Activated naive CD4-positive, alpha-beta T cell treated with Interleukin-2 at 50 U/mL for 16 hours (primary cell): ENCODE data around the gene CAPN1.
A peak's percentile ranks its signal among the peaks of the same experiment; 100 is the strongest.

Source experiments
- DNase-seq: peaks from one replicate; pipeline ENCODE4 v3.0.0-alpha.2; 2020

CAPN1 gene

GRCh38 chr11:65204646-65205601 lies 23.2 kb downstream of the CAPN1 start:
- peak; percentile 46 for DNase-seq

DNA sequence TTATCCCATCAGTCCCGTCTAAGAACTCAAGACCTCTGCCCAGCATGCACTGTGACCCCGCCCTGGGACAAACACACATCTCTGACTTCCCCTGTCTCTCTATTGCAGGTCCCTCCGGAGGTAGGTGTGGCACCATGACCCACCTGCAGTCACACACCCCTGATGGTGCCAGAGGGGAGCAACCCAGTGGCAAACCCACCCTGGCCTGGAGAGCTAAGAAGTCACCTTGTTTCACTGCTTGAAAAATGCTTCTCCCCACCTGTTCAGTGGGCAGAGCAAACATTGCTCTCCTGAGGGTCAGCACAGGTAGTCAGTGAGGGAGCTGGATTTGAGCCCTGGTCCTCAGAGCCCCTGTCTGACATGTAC lies 23.9 kb downstream of the CAPN1 start:
- DNase-seq = no peak

GRCh38 chr11:65206441-65206841 lies 24.7 kb downstream of the CAPN1 start:
- DNase-seq = no peak

DNA sequence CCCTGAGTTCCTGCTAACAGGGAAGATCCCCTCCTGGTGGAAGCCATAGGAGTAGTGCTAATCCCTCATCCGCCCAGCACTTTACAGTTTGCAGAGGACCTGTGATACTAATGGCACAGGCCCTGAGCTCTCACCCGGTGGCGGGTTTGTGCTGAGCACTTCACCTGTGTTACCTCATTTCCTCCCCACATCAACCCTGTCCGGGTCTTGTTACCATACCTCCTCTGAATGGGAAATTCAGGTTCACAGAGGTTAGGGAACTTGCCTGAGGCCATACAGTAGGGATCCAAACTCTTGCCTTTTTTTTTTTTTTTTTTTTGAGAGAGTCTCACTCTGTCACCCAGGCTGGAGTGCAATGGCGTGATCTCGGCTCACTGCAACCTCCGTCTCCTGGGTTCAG lies 25.2 kb downstream of the CAPN1 start:
- no peak for DNase-seq

DNA sequence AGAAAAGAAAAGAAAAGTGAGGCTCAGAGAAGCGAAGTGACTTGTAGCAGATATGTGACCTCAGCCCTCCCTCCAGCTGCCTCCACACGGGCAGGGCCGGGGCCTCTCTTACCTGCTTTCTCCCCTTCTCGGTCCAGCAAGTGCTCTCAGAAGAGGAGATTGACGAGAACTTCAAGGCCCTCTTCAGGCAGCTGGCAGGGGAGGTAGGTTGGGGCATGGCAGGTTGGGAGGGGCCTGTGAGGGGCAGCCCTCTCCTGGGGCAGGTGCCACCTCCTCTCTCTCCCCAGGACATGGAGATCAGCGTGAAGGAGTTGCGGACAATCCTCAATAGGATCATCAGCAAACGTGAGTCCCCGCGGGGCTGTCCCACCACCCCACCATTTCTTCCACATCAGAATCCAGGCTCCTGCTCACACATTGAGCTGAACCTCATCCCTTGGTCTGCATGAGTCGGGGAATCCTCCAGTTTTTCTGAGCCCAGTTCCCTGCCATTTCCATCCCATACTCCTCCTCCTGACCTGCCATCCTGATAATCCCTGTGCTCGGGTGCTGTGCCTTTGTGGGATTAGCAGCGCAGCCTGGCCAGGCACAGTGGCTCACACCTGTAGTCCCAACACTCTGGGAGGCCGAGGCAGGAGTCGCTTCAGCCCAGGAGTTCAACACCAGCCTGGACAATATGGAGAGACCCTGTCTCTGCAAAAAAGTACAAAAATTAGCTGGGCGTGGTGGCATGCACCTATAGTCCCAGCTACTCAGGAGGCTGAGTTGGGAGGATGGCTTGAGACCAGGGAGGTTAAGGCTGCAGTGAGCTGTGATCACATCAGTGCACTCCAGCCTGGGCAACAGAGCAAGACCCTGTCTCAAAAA lies 26.4 kb downstream of the CAPN1 start:
- DNase-seq = no peak

- DNase-seq = no peak
Measured at GRCh38 chr11:65208785-65209710, 27.3 kb downstream of the CAPN1 start.

GRCh38 chr11:65209711-65210360 lies 28.1 kb downstream of the CAPN1 start:
- DNase-seq = no peak

- no peak for DNase-seq
Measured at GRCh38 chr11:65210361-65210731, 28.6 kb downstream of the CAPN1 start.

GRCh38 chr11:65210748-65211147 lies 29.0 kb downstream of the CAPN1 start:
- DNase-seq = no peak

- DNase-seq = no peak
Measured at GRCh38 chr11:65211293-65212105, 29.8 kb downstream of the CAPN1 start.

GRCh38 chr11:65212226-65212801 lies 30.6 kb downstream of the CAPN1 start:
- DNase-seq = no peak

DNA sequence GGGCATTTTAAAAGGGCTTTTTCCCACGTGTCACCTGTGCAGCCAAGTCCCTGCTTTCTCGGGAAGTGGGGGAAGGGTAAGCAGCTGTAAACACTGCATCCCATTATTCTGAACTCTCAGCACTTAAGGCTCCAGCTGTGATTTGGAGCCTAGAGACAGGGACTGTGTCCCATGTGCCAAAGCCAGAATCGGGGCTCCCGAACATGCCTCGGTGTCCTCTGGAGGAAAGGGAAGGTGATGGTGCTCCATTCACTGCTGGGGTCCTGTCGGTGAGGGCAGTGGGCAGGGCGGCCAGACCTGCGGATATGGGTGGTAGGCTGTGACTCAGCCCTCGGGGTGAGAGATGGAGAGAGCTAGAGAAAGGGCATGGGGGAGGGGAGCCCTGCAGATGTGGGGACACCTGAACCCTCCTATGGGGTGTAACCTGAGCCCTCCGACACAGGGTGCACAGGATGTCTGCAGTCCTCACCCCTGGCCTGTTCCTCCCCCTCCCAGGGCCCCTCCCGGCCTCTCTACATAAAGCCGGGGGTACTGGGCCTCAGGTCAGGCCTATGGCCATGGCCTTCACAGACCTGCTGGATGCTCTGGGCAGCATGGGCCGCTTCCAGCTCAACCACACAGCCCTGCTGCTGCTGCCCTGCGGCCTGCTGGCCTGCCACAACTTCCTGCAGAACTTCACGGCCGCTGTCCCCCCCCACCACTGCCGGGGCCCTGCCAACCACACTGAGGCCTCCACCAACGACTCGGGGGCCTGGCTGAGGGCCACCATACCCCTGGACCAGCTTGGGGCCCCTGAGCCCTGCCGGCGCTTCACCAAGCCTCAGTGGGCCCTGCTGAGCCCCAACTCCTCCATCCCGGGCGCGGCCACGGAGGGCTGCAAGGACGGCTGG lies 31.8 kb downstream of the CAPN1 start:
- DNase-seq = no peak

DNA sequence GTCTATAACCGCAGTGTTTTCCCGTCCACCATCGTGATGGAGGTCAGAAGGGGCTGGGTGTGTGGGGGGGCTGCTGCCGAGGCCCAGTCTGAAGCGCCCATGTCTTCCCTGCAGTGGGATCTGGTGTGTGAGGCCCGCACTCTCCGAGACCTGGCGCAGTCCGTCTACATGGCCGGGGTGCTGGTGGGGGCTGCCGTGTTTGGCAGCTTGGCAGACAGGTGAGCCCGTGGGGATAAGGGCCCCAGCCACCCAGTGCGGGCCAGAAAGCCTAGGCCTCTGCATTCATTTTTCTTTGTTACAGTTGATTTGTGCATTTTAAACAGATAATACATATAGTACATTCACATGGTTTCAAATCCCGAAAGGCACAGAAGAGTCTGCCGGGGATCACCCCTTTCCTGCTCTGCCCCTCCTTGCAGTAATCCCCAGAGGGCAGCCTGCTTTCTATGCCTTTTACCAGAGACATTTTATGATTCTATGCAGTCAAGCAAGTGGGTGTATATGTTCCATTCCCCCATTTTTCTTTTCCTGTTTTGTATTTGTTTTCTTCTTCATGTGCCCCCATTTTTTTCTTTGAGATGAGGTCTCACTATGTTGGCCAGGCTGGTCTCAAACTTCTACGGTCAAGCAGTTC lies 32.6 kb downstream of the CAPN1 start:
- no peak for DNase-seq

GRCh38 chr11:65215441-65216076 lies 33.8 kb downstream of the CAPN1 start:
- peak; percentile 44 for DNase-seq

- DNase-seq = no peak
Measured at GRCh38 chr11:65216830-65217229, 35.1 kb downstream of the CAPN1 start.

DNA sequence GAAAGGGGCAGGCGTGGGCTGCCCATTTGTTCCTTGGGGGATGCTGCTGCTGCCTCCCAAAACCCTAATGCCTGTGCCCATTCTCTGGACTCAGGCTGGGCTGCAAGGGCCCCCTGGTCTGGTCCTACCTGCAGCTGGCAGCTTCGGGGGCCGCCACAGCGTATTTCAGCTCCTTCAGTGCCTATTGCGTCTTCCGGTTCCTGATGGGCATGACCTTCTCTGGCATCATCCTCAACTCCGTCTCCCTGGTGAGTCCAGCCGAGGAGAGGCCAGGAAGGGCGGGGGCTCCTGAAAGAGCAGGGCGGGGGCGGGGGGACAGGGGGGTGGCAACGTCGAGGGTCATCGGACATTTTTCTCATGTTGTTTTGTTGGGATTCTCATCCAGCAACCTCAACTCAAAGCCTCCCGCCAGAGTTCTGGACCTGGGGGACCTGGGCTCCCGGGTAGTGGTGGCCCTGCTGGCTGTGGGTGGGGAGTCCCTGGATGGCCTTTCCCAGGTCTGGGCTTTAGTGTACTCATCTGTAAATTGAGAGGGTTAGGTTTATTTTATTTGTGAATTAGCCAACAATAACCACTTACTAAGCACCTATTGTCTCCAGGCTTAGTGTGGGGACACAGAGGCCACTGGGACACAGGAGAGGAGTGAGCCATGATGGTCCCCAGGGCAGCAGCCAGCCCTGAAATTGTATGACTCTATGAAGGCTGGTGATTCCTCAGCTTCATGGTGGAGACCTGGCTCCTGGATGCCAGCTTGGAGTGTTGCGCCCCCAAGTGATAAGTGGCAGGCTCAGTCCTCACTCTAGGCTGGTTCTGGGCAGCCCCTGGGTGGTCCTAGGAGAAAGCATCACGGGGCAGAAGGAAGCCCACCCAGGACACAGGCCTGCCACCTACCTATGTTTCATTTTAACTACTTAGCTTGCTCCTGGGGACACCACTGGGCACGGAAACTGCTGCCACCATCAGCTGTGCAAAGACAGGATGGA lies 36.0 kb downstream of the CAPN1 start:
- DNase-seq = no peak

- DNase-seq = no peak
Measured at GRCh38 chr11:65218446-65218845, 36.7 kb downstream of the CAPN1 start.

GRCh38 chr11:65219930-65220213 lies 38.1 kb downstream of the CAPN1 start:
- DNase-seq = no peak
